Endothelial cell of umbilical vein (primary cell): ENCODE measurements around the gene HSP90AB1.

Experiments used
- CTCF ChIP-seq, 2 donors: IDR thresholded peaks; 1 replicate in 1 of 2; 2 replicates in 1 of 2; pipeline ENCODE4 v1.5.1; 2011; ENCODE audit warnings: low read length in 2 of 2, mild to moderate bottlenecking in 2 of 2, moderate library complexity in 2 of 2, control low read depth in 1 of 2, inconsistent platforms in 1 of 2, low read depth in 1 of 2; ENCODE audit not compliant: insufficient read depth in 1 of 2; ENCODE audit errors: extremely low read depth in 1 of 2
- JUN ChIP-seq: IDR thresholded peaks from 2 replicates; pipeline ENCODE4 v1.6.1; 2011; ENCODE audit warnings: borderline replicate concordance, low read depth; ENCODE audit not compliant: insufficient read length, insufficient read depth
- MAX ChIP-seq: IDR thresholded peaks from 2 replicates; pipeline ENCODE4 v1.6.1; 2011; ENCODE audit not compliant: insufficient read depth, insufficient read length

GRCh38 chr6:44201638-44202303 lies 45.1 kb upstream of the HSP90AB1 start:
- TF ChIP-seq JUN (no peak), CTCF (IDR thresholded peaks at IDR 0.05; ENCODE audit: extremely low read depth in 1 of 2, insufficient read depth in 1 of 2, low read depth in 1 of 2, low read length in 2 of 2) (no peak), MAX (no peak)
